GM19240 (cell line): ENCODE measurements around the gene MMP21.

Experiments used
- DNase-seq: peaks from one replicate; pipeline ENCODE4 v3.0.0; 2011; ENCODE audit warnings: low spot score; ENCODE audit not compliant: insufficient read length

Gene MMP21

DNA sequence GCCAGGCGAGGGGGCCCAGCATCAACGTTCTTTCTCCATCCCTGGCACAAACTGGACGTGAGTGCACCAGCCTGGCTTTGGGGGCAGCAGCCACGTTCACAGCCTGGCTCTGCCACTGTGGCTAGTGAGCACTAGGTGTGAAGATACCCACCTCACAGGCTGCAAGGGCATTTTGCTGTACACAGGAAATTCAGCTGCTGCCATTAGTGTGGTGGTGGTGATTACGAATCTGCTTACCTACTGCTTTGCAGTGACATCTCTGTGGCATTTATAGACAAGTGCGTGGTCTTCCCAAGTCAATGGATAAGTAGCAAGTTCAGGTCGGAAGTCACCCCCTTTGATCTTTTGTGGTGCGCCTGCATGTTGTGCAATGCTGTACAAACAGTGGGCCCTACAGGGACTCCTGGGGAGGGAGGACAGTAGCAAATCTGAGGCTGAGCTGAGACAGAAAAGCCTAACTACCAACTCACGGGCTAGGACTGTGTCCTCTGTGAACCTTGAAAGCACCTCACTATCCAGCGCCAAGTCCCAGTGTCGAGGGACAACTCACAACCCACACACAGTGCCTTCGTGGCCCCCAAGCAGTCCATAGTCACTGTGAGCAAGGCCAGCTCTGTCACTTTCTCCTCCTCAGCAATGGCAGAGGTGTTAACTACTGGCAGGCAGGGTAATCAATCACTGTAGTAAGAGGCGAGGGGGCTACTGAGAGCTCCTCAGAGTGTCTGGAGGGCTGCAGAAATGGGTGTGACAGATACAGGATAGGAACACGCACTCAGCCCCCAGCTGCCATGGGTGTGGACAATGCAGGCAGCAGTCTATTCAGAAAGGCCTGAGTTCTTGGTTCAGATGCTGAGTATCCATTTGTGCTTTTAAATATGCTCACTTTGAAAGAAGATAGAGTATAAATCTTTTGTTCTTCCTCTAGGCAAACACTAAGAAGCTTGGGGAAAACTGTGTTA, 17.0 kb upstream of the MMP21 start:
- no peak for DNase-seq

- no peak for DNase-seq
These were observed 12.8 kb upstream of the MMP21 start for GRCh38 chr10:125788156-125789034.

GRCh38 chr10:125785791-125786190, 10.2 kb upstream of the MMP21 start:
- no peak for DNase-seq

DNA sequence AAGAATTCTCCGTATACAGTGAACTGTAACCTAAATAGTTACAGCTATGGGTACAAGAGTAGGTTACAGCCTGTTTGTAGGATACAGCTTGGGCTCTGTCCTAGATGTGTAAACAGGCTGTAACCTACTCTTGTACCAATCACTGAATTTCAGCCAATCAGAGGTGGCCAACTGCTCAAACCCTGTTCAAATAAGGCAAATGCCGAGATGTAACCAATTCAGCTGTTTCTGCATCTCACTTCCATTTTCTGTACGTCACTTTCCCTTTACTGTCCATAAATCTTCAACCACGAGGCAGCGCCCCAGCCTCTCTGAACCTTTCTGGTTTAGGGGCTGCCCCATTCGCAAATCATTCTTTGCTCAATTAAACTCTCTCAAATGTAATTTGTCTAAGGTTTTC, 8.3 kb upstream of the MMP21 start:
- DNase-seq, result peak; percentile 23

DNA sequence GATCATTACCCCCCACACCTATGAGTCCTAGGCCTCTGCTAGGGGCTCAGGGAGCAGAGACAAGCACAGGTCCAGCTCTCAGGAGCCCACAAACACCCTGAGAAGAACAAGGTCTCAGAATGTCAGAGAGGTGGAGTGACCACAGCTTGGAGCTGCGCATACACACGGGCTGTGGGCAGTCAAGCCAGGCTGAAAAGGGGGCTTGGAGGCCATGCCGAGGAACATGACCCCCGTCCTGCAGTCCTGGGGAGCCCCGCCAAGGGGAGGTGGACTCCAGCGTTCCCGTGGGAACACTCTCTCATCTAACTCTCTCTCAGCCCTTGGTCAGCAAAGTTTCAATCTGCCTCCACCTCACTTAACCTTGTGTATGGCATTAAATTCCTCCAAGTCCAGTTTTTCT, 7.8 kb upstream of the MMP21 start:
- DNase-seq, result no peak

DNA sequence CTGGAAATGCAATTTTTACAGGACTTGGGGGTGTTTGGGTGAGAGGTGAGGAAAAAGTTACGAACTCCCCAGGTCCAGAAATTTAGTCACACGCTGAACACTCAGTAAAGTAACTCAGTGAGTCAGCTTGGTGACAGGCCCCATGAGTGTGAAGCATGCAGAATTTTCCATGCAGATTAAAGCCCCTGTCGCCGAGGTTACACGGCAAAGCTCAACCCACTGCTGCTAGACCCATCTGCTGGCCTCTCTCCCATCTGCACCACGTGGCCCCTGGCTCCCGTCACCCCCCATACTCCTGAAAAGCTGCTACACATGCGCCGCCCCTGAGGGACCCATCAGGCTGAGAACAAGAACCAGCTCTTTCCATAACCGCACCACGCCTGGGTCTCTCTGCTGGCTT, 7.0 kb upstream of the MMP21 start:
- no peak for DNase-seq

GRCh38 chr10:125782054-125782453, 6.4 kb upstream of the MMP21 start:
- no peak for DNase-seq

DNA sequence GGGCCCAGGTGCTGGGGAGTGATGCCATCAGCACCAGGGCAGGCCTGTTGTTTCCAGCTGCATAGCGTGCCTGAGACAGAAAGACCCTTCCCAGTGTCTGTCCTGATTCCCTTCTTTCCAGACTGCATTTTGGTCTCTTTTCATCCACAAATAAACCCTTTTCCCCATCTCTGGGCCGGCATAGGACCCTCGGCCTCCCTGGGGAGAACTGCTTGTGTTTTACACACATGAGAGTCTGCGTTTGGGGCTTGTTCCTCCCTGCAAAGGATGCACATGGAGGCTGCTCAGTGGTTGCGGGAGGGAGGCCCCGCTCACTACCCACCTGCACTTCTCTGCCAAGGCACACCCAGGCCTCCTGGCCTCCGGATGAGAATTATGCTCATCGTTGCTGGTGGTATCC, 5.8 kb upstream of the MMP21 start:
- DNase-seq, result no peak

DNA sequence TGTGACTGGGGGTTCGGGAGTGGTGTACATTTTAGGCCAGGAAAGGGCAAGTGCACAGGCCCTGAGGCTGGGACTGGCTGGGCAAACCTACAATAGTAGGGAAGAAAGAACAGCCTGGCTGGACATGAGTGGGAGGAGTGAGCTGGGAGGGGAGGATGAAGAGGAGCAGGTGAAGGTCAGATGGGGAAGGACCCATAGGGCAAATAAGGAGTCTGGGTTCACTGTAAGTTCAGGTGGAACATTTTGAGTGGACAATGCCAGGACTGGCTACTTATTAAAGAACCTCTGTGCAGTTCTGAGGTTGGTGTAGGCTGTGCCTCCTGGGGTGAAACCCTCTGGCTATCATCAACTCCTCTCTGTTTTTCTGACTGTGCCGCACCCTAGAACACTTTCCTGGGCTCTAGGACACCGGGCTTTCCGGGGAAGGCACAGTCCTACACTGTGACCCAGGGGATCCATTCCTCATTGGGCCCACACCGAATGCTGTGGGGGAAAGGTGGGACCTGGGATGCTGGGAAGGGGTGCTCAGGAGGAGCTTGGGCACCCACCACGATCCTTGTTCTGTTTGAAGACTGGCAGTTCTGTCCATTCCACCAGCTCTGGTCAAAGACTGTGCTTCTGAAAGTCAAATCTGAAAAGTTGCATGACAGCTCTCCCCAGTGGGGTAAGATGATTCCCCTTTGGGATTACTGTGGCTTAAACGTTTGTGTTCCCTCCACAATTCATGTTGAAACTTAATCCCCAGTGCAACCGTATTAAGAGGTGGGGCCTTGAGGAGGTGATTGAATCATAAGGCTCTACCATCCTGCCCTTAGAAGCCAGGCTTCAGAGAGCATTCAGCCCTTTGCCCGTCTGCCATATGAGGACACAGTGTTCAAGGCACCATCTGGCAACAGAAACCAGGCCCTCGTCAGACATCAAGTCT, 4.0 kb upstream of the MMP21 start:
- DNase-seq, result no peak

DNA sequence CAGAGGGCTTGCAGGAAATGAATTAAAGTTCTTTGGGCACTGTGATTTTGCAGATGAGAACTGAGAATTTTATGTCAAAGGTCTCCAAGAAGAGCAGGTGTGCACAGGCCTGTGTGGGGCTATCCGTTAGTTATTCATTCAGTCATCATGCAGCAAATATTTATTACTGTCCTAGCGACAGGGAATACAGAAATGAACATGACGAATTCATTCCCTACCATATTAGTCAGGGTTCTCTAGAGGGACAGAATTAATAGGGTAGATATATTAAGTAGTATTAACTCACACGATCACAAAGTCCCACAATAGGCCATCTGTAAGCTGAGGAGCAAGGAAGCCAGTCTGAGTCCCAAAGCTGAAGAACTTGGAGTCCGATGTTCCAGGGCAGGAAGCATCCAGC, 2.9 kb upstream of the MMP21 start:
- no peak for DNase-seq

GRCh38 chr10:125777806-125778205, 2.2 kb upstream of the MMP21 start:
- DNase-seq, result no peak

GRCh38 chr10:125774581-125775191, 935 bp downstream of the MMP21 start:
- no peak for DNase-seq

GRCh38 chr10:125773687-125774543, 1.7 kb downstream of the MMP21 start:
- DNase-seq, result no peak

DNA sequence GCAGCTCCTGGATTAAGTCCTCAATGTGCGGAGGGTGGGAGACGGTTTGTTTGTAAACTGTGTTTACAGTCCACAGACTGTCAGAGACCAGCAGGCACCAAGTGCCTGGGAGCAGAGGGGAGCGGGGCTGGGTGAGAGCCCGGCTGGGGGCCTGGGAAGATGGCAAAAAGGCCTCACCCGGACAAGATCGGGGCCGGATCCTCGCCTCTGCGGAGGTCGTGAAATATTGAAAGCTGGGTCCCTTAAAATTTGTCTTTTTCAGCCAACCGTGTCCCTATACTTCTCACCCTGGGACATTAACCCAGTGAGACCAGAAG, 2.8 kb downstream of the MMP21 start:
- DNase-seq, result no peak

DNA sequence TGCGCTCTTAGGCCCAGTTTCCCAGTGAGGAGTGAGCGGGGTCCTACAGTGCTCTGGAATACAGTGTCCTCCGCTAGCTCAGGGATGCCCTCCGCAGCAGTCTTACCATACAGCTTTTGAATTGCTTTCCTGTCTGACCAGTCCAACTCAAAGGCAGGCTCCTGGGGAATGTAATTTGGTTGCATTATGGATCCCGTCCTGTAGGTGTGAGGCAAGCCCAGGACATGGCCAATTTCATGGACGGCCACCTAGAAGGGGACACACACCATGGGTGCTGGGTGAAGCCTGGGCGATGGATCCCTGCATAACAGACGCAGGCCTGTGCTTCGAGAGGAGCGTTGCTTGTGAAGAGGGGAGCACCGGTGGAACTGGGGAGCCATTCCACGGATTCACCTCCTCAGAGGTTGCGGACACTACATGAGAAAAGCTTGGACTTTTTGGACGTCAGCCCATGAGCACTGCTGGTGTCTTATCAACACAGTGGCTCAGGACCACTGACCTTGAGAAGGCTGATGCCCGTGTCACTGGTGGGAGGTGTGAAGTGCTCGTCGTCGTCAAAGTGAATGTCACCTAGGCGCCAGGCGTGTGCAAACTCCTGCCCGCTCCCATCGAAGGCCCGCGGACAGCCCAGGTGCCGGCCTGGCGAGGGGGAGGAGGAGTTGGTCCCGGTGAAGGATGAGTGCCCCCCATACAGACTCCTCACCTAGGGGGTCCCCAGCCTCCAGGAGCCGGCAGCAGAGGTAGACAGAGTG, 3.3 kb downstream of the MMP21 start:
- DNase-seq, result no peak

DNA sequence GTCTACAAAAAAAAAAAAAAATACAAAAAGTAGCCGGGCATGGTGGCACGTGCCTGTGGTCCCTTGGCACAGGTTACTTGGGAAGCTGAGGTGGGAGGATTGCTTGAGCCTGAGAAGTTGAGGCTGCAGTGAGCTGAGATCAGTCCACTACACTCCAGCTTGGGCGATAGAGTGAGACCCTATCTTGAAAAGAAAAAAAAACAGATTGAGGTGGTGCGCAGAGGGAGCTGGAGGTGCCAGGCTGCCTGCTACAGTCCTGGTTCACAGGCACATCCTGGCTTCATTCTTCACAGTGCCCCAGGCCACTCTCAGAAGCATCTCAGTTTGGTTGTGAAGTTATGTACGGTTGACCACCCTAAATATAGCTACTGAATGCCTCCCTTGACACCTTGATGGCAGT, 4.8 kb downstream of the MMP21 start:
- no peak for DNase-seq

- no peak for DNase-seq
These were observed 6.4 kb downstream of the MMP21 start for GRCh38 chr10:125769175-125769574.

- DNase-seq, result no peak
These were observed 7.3 kb downstream of the MMP21 start for GRCh38 chr10:125768219-125768855.

- no peak for DNase-seq
These were observed 9.1 kb downstream of the MMP21 start for GRCh38 chr10:125766511-125766910.
